ENCODE results near the gene GNAI3. TPM values are rescaled to one million over a fixed set of nuclear protein-coding genes. Genes with fewer than 3 reads are reported as not detected.

Gene GNAI3
- total and polyA plus RNA-seq, 10 of the 15 experiments (the other 5 are each of a cell fraction or from before 2014, with no cell fraction given) = 5.9 to 13.8 (median 8.0) TPM

GRCh38 chr1:109503935-109504334 is 44.5 kb upstream of the GNAI3 start:
- no TSS peak for BruUV-seq (replicated peaks)
- H3K27ac ChIP-seq (ENCODE audit: control insufficient read depth, insufficient read depth) = no peak overlapping the region
- no peaks in the 10 kb centered on the region for H3K27me3 ChIP-seq (replicated peaks in 1 of 2; ENCODE audit: control insufficient read depth in 2 of 2, insufficient read depth in 2 of 2, low read length in 1 of 2)
- H4K20me1 ChIP-seq (ENCODE audit: control insufficient read depth, insufficient read depth) = peaks cover 4% of the 10 kb centered on the region; the same call in 1 of the 2 replicates
- no peaks in the 10 kb centered on the region for H3K9me3 ChIP-seq (replicated peaks; ENCODE audit: control insufficient read depth, insufficient read depth, low read length)
- ChIA-PET CTCF (interaction anchor here (1.3 to 26.7 kb wide), 3 partner anchors 9 to 28 kb away, joined by 3 to 1280 read pairs (median 240); partner anchors contain the start of genes CYB561D1 and GPR61), POLR2A (interaction anchor here (0.8 to 1.1 kb wide), 3 partner anchors 15 to 67 kb away, joined by 3 to 5 read pairs (median 4); no protein-coding TSS in a partner anchor), RAD21 (ENCODE audit: unreplicated experiment) (interaction anchor here (5.7 kb wide), 1 partner anchor 26 kb away, joined by 47 read pairs; no protein-coding TSS in a partner anchor), SMC1A (ENCODE audit: uncharacterized antibody, unreplicated experiment) (interaction anchor here (0.8 to 15.8 kb wide), 4 partner anchors 9 to 24 kb away, joined by 3 to 205 read pairs (median 3); no protein-coding TSS in a partner anchor)
- intact Hi-C loops (cut with micrococcal nuclease; ENCODE audit: unreplicated experiment) (no loop called here), in situ Hi-C loops (cut with MboI) (no loop called here)
- TF ChIP-seq RFX5 (IDR thresholded peaks at IDR 0.05; ENCODE audit: low read depth, low read length) (no peak), POU2F2 (IDR thresholded peaks at IDR 0.05; ENCODE audit: borderline replicate concordance, low read depth, low read length) (no peak), CBX3 (IDR thresholded peaks at IDR 0.05; ENCODE audit: borderline replicate concordance, low read depth) (no peak), EGR1 (IDR thresholded peaks at IDR 0.05; ENCODE audit: borderline replicate concordance in 1 of 2, low read depth in 2 of 2, low read length in 2 of 2) (no peak), E4F1 (IDR thresholded peaks at IDR 0.05; ENCODE audit: borderline replicate concordance, partially characterized antibody) (no peak), KLF5 (IDR thresholded peaks at IDR 0.05; ENCODE audit: partially characterized antibody) (no peak), LARP7 (IDR thresholded peaks at IDR 0.05) (no peak), FOS (IDR thresholded peaks at IDR 0.05; ENCODE audit: borderline replicate concordance, extremely low read depth, insufficient read length) (no peak), ZZZ3 (IDR thresholded peaks at IDR 0.05; ENCODE audit: control insufficient read depth, insufficient read length, low read depth) (no peak), NFYA (IDR thresholded peaks at IDR 0.05; ENCODE audit: borderline replicate concordance, low read depth, low read length) (no peak), PRDM15 (CRISPR knock-in tag; IDR thresholded peaks at IDR 0.05) (no peak)
- TF ChIP-seq, protein P1, sequence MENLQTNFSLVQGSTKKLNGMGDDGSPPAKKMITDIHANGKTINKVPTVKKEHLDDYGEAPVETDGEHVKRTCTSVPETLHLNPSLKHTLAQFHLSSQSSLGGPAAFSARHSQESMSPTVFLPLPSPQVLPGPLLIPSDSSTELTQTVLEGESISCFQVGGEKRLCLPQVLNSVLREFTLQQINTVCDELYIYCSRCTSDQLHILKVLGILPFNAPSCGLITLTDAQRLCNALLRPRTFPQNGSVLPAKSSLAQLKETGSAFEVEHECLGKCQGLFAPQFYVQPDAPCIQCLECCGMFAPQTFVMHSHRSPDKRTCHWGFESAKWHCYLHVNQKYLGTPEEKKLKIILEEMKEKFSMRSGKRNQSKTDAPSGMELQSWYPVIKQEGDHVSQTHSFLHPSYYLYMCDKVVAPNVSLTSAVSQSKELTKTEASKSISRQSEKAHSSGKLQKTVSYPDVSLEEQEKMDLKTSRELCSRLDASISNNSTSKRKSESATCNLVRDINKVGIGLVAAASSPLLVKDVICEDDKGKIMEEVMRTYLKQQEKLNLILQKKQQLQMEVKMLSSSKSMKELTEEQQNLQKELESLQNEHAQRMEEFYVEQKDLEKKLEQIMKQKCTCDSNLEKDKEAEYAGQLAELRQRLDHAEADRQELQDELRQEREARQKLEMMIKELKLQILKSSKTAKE (IDR thresholded peaks at IDR 0.05; ENCODE audit: low read depth, poor library complexity, severe bottlenecking) = no peak
- 60% methylated on average over 5 of the region's 5 CpGs for WGBS (ENCODE audit: insufficient coverage, insufficient replicate concordance, low lambda C conversion rate, missing lambda C conversion rate)
- H3K4me1 ChIP-seq (ENCODE audit: control insufficient read depth, insufficient read depth, low read length) = no peaks in the 10 kb centered on the region
- no peak overlapping the region for H3K4me3 ChIP-seq
- H3K79me2 ChIP-seq (ENCODE audit: control insufficient read depth, insufficient read depth, low read length) = no peaks in the 10 kb centered on the region
- FAIRE-seq = no peak
- H3K4me2 ChIP-seq (ENCODE audit: control insufficient read depth, insufficient read depth) = no peak overlapping the region
- H3K36me3 ChIP-seq (ENCODE audit: control insufficient read depth in 2 of 2, insufficient read depth in 2 of 2, low read length in 1 of 2) = peaks cover 0 to 11% of the 10 kb centered on the region in 2 experiments; a peak in 1 of 4 replicates
- DNase-seq (ENCODE audit: low read depth, low spot score) = no peak
- H3K9ac ChIP-seq (ENCODE audit: control insufficient read depth, insufficient read depth, low read length) = no peak overlapping the region
- no peak overlapping the region for H2AFZ ChIP-seq (ENCODE audit: control insufficient read depth, low read depth, low read length)
- no peak for ATAC-seq
